GM12878 (cell line): ENCODE data around the gene XAGE1B. TPM values are rescaled to one million over a fixed set of nuclear protein-coding genes. Genes with fewer than 3 reads are reported as not detected.
"Not testable (repeated sequence)": the region's sequence is repeated elsewhere in the genome, so short reads cannot be mapped to it uniquely, and the experiment has no call there.

Source experiments
- ATAC-seq: fragments of 200-7000 bp; cut with Tn5 transposase; 3 replicates; pipeline ENCODE4 v1.9.1; 2020; ENCODE audit warnings: mild to moderate bottlenecking, moderate library complexity
- BruUV-seq: library from RNA; stranded (reverse); fragments of 400-500 nt; replicated peaks from 2 replicates; lab custom pipeline; 2021; lab: Mats Ljungman, UMichigan
- CTCF ChIA-PET: fragments of 300-600 bp; sonication (Branson Sonifier 250); formaldehyde crosslinking; extraction: SDS; loops from one replicate; lab custom pipeline; 2021; ENCODE audit warnings: inconsistent platforms; lab: Yijun Ruan, JAX
- POLR2A ChIA-PET: fragments of 350-600 bp; formaldehyde crosslinking; extraction: SDS; loops from one replicate; lab custom pipeline; 2021; ENCODE audit warnings: inconsistent platforms; lab: Charles Lee
- RAD21 ChIA-PET: fragments of 300-600 bp; sonication (Branson Sonifier 250); formaldehyde crosslinking; loops from one replicate; lab custom pipeline; 2023; ENCODE audit warnings: antibody characterized with exemption; ENCODE audit not compliant: unreplicated experiment; lab: Charles Lee
- SMC1A ChIA-PET: fragments of 300-600 bp; sonication (Branson Sonifier 250); formaldehyde crosslinking; loops from one replicate; lab custom pipeline; 2023; ENCODE audit not compliant: unreplicated experiment, uncharacterized antibody; lab: Charles Lee
- DNase-seq: peaks from one replicate; pipeline ENCODE4 v3.0.0-alpha.2; 2011; ENCODE audit warnings: low read depth, low spot score
- FAIRE-seq: peaks from 3 replicates; lab custom pipeline; 2011; peaks lifted over from hg19 to GRCh38; lab: Jason Lieb, UNC
- H2AFZ ChIP-seq: 2 replicates; pipeline ENCODE4 v1.6.0; 2011; ENCODE audit warnings: low read depth, low read length, control low read depth; ENCODE audit not compliant: control insufficient read depth
- H3K27ac ChIP-seq: 2 replicates; pipeline ENCODE4 v1.5.1; 2011; ENCODE audit warnings: control low read depth; ENCODE audit not compliant: control insufficient read depth, insufficient read depth
- H3K27me3 ChIP-seq, 2 experiments: replicated peaks in 1 of 2; 2 replicates each; pipeline versions ENCODE4 v1.6.0 to v1.6.1; 2011; ENCODE audit warnings: low read length in 1 of 2; ENCODE audit not compliant: control insufficient read depth in 2 of 2, insufficient read depth in 2 of 2
- H3K36me3 ChIP-seq, 2 experiments: 2 replicates each; pipeline ENCODE4 v1.5.1; 2011; ENCODE audit warnings: low read length in 1 of 2; ENCODE audit not compliant: control insufficient read depth in 2 of 2, insufficient read depth in 2 of 2
- H3K4me1 ChIP-seq: 2 replicates; pipeline ENCODE4 v1.6.1; 2011; ENCODE audit warnings: mild to moderate bottlenecking, low read length, moderate library complexity, mixed read lengths; ENCODE audit not compliant: control insufficient read depth, insufficient read depth
- H3K4me2 ChIP-seq: 2 replicates; pipeline ENCODE4 v1.6.0; 2011; ENCODE audit warnings: control low read depth; ENCODE audit not compliant: control insufficient read depth, insufficient read depth
- H3K4me3 ChIP-seq: fragments of 200-600 bp; sonication (generic); 2 replicates; pipeline ENCODE4 v1.5.1; 2016
- H3K79me2 ChIP-seq: 2 replicates; pipeline ENCODE4 v1.6.0; 2011; ENCODE audit warnings: low read length; ENCODE audit not compliant: control insufficient read depth, insufficient read depth
- H3K9ac ChIP-seq: 2 replicates; pipeline ENCODE4 v1.8.0; 2011; ENCODE audit warnings: low read length, control low read depth, mixed read lengths; ENCODE audit not compliant: control insufficient read depth, insufficient read depth
- H3K9me3 ChIP-seq: replicated peaks from 3 replicates; pipeline ENCODE4 v1.5.1; 2011; ENCODE audit warnings: mild to moderate bottlenecking, low read length; ENCODE audit not compliant: control insufficient read depth, insufficient read depth
- H4K20me1 ChIP-seq: 2 replicates; pipeline ENCODE4 v1.6.0; 2011; ENCODE audit not compliant: control insufficient read depth, insufficient read depth
- whole genome bisulfite sequencing: methylation state at CpG from one replicate; pipeline ENCODE4 v1.1.6; 2016; ENCODE audit warnings: low lambda C conversion rate; ENCODE audit not compliant: insufficient replicate concordance, insufficient coverage; ENCODE audit errors: missing lambda C conversion rate; 5-methylcytosine and 5-hydroxymethylcytosine counted together
- in situ Hi-C: fragments of 300-500 bp; cut with MboI; formaldehyde crosslinking; loops from 9 replicates; pipeline ENCODE4 v1.14.3; 2018; ENCODE audit warnings: mixed read lengths
- intact Hi-C: fragments of 100-400 bp; cut with micrococcal nuclease; formaldehyde crosslinking; loops from one replicate; pipeline ENCODE4 v1.14.2; 2022; ENCODE audit not compliant: unreplicated experiment
- polyA plus RNA-seq, 11 experiments: library from polyadenylated mRNA; depleted of rRNA in 4 of 11; unstranded in 6 of 11; stranded (reverse) in 5 of 11; fragments of >200 nt; fragmentation: Nextera tagmentation in 4 of 11; fragmentation: Illumina TruSeq in 1 of 11; extraction: Ambion mirVana in 4 of 11; extraction: Trizol in 1 of 11; gene quantifications; 1 replicate in 1 of 11; 2 replicates in 10 of 11; pipeline versions ENCODE4 v1.2.1 to v1.2.3, GENCODE V29; 2011 to 2016; ENCODE audit warnings: inconsistent platforms in 2 of 11, missing spikeins in 2 of 11, low read depth in 1 of 11
- total RNA-seq, 4 experiments: library from RNA; depleted of rRNA in 3 of 4; stranded (reverse); fragments of >200 nt in 3 of 4; fragmentation: Illumina TruSeq in 1 of 4; extraction: Trizol in 1 of 4; gene quantifications; 2 replicates each; pipeline versions ENCODE4 v1.2.1 to v1.2.3, GENCODE V29; 2013 to 2021

XAGE1B gene
- total and polyA plus RNA-seq, 10 of the 15 experiments (the other 5 are each of a cell fraction or from before 2014, with no cell fraction given) = not detected

GRCh38 chrX:52501362-52501761 lies 15.5 kb downstream of the XAGE1B start:
- DNase-seq, SMC1A ChIA-PET, H3K27ac ChIP-seq, CTCF ChIA-PET, FAIRE-seq, H3K79me2 ChIP-seq, H3K27me3 ChIP-seq, H3K4me1 ChIP-seq, RAD21 ChIA-PET, ATAC-seq, H3K9me3 ChIP-seq, H3K4me2 ChIP-seq, in situ Hi-C loops, H3K36me3 ChIP-seq, H3K9ac ChIP-seq, BruUV-seq, POLR2A ChIA-PET, intact Hi-C loops, H2AFZ ChIP-seq, H3K4me3 ChIP-seq, H4K20me1 ChIP-seq: not testable (repeated sequence)
- WGBS = no CpG with 5 or more reads among the region's 6 CpGs

DNA sequence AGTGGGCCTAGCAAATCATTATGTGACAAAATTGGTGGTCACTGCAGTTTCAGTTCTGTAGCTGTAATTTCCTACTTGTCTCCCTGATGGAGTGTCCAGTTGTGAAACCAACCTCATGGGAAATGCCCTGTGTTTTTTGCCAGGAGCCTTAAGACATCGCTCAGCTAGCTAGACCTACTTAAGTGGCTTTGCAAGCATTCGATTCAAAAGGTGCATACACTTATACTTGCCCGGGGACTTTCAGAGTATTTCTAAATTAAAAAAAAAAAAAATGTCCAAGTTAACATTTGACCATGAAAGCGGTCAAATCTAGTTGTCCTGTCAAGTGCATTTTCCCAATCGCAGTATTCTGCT lies 20.5 kb downstream of the XAGE1B start:
- H3K4me1 ChIP-seq, POLR2A ChIA-PET, ATAC-seq, H4K20me1 ChIP-seq, DNase-seq, H3K4me2 ChIP-seq, H3K79me2 ChIP-seq, in situ Hi-C loops, H3K4me3 ChIP-seq, SMC1A ChIA-PET, RAD21 ChIA-PET, FAIRE-seq, CTCF ChIA-PET, H2AFZ ChIP-seq, H3K27me3 ChIP-seq, H3K36me3 ChIP-seq, H3K9me3 ChIP-seq, H3K9ac ChIP-seq, intact Hi-C loops, H3K27ac ChIP-seq, BruUV-seq: not testable (repeated sequence)
- WGBS = no CpG with 5 or more reads among the region's 5 CpGs

DNA sequence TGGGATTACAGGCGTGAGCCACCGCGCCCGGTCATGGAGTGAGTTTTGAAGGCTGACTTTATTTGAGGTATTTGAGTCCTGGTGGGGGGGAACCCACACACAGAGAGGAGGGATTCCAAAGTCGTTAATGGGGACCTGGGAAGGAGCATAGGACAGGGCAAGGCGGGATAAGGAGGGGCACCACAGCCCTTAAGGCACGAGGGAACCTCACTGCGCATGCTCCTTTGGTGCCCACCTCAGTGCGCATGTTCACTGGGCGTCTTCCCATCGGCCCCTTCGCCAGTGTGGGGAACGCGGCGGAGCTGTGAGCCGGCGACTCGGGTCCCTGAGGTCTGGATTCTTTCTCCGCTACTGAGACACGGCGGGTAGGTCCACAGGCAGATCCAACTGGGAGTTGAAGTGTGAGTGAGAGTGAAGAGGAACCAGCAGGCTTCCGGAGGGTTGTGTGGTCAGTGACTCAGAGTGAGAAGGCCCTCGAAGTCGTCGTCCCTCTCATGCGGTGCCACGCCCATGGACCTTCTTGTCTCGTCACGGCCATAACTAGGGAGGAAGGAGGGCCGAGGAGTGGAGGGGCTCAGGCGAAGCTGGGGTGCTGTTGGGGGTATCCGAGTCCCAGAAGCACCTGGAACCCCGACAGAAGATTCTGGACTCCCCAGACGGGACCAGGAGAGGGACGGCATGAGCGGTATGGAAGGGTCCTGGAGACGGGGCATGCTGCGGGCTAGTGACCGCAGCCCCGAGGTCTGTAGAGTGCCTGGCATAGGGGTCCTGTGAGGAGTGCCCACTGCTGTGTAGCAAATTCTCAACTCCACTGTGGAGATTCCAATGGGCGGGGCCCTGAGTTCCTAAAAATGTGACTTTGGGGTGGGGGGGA lies 21.1 kb downstream of the XAGE1B start, which contains the start of gene XAGE1A:
TSS of gene XAGE1A (plus strand) at position 264 of the 874 bp plus-strand sequence. CDS start 1,554 bp downstream, outside the sequence.
- BruUV-seq, H3K36me3 ChIP-seq, H3K79me2 ChIP-seq, H3K4me1 ChIP-seq, RAD21 ChIA-PET, SMC1A ChIA-PET, H3K27me3 ChIP-seq, H3K27ac ChIP-seq, POLR2A ChIA-PET, H4K20me1 ChIP-seq, ATAC-seq, in situ Hi-C loops, CTCF ChIA-PET, H3K9me3 ChIP-seq, intact Hi-C loops, H3K4me2 ChIP-seq, H3K9ac ChIP-seq, H3K4me3 ChIP-seq, DNase-seq, FAIRE-seq, H2AFZ ChIP-seq: not testable (repeated sequence)
- no CpG with 5 or more reads among the region's 41 CpGs for WGBS

GRCh38 chrX:52471301-52471700 lies 45.6 kb downstream of the XAGE1B start:
- H3K36me3 ChIP-seq, H3K79me2 ChIP-seq, POLR2A ChIA-PET, H3K27ac ChIP-seq, H4K20me1 ChIP-seq, FAIRE-seq, in situ Hi-C loops, H3K4me2 ChIP-seq, H2AFZ ChIP-seq, SMC1A ChIA-PET, H3K9me3 ChIP-seq, intact Hi-C loops, H3K9ac ChIP-seq, H3K4me3 ChIP-seq, H3K27me3 ChIP-seq, DNase-seq, ATAC-seq, BruUV-seq, CTCF ChIA-PET, RAD21 ChIA-PET, H3K4me1 ChIP-seq: not testable (repeated sequence)
- 0% methylated on average over 1 of the region's 1 CpG for WGBS
